Skeletal muscle tissue (tissue), 5 donors: ENCODE results near the gene GON4L. TPM values are rescaled to one million over a fixed set of nuclear protein-coding genes. Genes with fewer than 3 reads are reported as not detected.
"Not testable (repeated sequence)": the region's sequence is repeated elsewhere in the genome, so short reads cannot be mapped to it uniquely, and the experiment has no call there.

Experiments used
- H3K27ac ChIP-seq: one replicate; pipeline ENCODE4 v1.7.0; 2013; ENCODE audit warnings: mild to moderate bottlenecking, low read depth, low read length, inconsistent platforms
- H3K27me3 ChIP-seq, 3 donors: one replicate each; pipeline ENCODE4 v1.7.0; 2013; ENCODE audit warnings: low read length in 3 of 3; ENCODE audit not compliant: control insufficient read depth in 3 of 3, insufficient read depth in 3 of 3
- H3K36me3 ChIP-seq, 3 donors: one replicate each; pipeline ENCODE4 v1.7.0; 2013; ENCODE audit warnings: low read length in 3 of 3; ENCODE audit not compliant: control insufficient read depth in 3 of 3, insufficient read depth in 3 of 3
- H3K4me1 ChIP-seq, 3 donors: one replicate each; pipeline ENCODE4 v1.7.0; 2013; ENCODE audit warnings: low read length in 3 of 3, mild to moderate bottlenecking in 3 of 3; ENCODE audit not compliant: control insufficient read depth in 3 of 3, insufficient read depth in 3 of 3
- H3K4me3 ChIP-seq, 3 donors: one replicate each; pipeline ENCODE4 v1.7.0; 2013; ENCODE audit warnings: low read length in 3 of 3
- H3K9ac ChIP-seq, 3 donors: one replicate each; pipeline ENCODE4 v1.7.0; 2013; ENCODE audit warnings: low read length in 3 of 3, mild to moderate bottlenecking in 3 of 3, moderate library complexity in 2 of 3, low read depth in 1 of 3
- H3K9me3 ChIP-seq, 3 donors: one replicate each; pipeline ENCODE4 v1.7.0; 2013; ENCODE audit warnings: low read length in 3 of 3; ENCODE audit not compliant: control insufficient read depth in 3 of 3
- small RNA-seq: library from RNA; depleted of rRNA; stranded (forward); fragments of <200 nt; gene quantifications from one replicate; pipeline ENCODE3, GENCODE V24; 2014
- total RNA-seq: library from RNA; depleted of rRNA; stranded (reverse); fragments of >200 nt; gene quantifications from one replicate; pipeline ENCODE4 v1.2.3, GENCODE V29; 2014
- donor health status: Osteomylitis.

GON4L gene
- total RNA-seq, 1 donor from 2014 or later: 32.9 TPM

GRCh38 chr1:155709391-155709790 lies 147.6 kb downstream of the GON4L start:
- Histone ChIP-seq H3K27me3 (no peaks in the 10 kb centered on the region), H3K36me3 (peaks cover 0 to 4% (median 0%) of the 10 kb centered on the region in 3 donors), H3K9ac (no peak overlapping the region), H3K27ac (no peak overlapping the region), H3K4me3 (no peak overlapping the region), H3K9me3 (no peaks in the 10 kb centered on the region), H3K4me1 (no peaks in the 10 kb centered on the region)

GRCh38 chr1:155706139-155706538 lies 150.9 kb downstream of the GON4L start:
- Histone ChIP-seq H3K9ac (no peak overlapping the region), H3K27me3 (no peaks in the 10 kb centered on the region), H3K36me3 (peaks cover 0 to 4% (median 0%) of the 10 kb centered on the region in 3 donors), H3K27ac (no peak overlapping the region), H3K9me3 (no peaks in the 10 kb centered on the region), H3K4me1 (no peaks in the 10 kb centered on the region), H3K4me3 (no peak overlapping the region)

- H3K27ac ChIP-seq, H3K9ac ChIP-seq, H3K9me3 ChIP-seq, H3K4me1 ChIP-seq, H3K27me3 ChIP-seq, H3K4me3 ChIP-seq, H3K36me3 ChIP-seq: not testable (repeated sequence)
Observed at GRCh38 chr1:155704414-155704813, 152.6 kb downstream of the GON4L start.

GRCh38 chr1:155703216-155703615 lies 153.8 kb downstream of the GON4L start:
- no peaks in the 10 kb centered on the region for H3K36me3 ChIP-seq
- H3K27me3 ChIP-seq: no peaks in the 10 kb centered on the region
- no peak overlapping the region for H3K9ac ChIP-seq
- H3K9me3 ChIP-seq: no peaks in the 10 kb centered on the region
- H3K4me1 ChIP-seq: no peaks in the 10 kb centered on the region
- no peak overlapping the region for H3K27ac ChIP-seq
- H3K4me3 ChIP-seq: no peak overlapping the region

GRCh38 chr1:155701675-155702074 lies 155.3 kb downstream of the GON4L start:
- H3K27me3 ChIP-seq, H3K9me3 ChIP-seq, H3K4me3 ChIP-seq, H3K4me1 ChIP-seq, H3K9ac ChIP-seq, H3K27ac ChIP-seq, H3K36me3 ChIP-seq: not testable (repeated sequence)

Small RNA genes within 50 kb of the gene (small RNA-seq; reads per million reads assigned to genes)
- not detected for gene RF00015

Other genes starting within 250 kb of the GON4L start
- gene MSTO1, start 247.0 kb downstream of the GON4L start, total RNA-seq: 16.2 TPM
- gene YY1AP1, start 168.4 kb downstream of the GON4L start, total RNA-seq: 358 TPM
- gene DAP3, start 168.1 kb downstream of the GON4L start, total RNA-seq: 63.7 TPM
- 10.4 TPM for gene SYT11, start 2.4 kb upstream of the GON4L start, total RNA-seq
- gene RIT1, start 54.1 kb upstream of the GON4L start, total RNA-seq: 21.4 TPM
- 26.6 TPM for gene KHDC4, start 77.2 kb upstream of the GON4L start, total RNA-seq
- gene RXFP4, start 84.4 kb upstream of the GON4L start, total RNA-seq: not detected
- gene ARHGEF2, start 121.3 kb upstream of the GON4L start, total RNA-seq: 135 TPM
- 276 TPM for gene SSR2, start 163.7 kb upstream of the GON4L start, total RNA-seq
- gene UBQLN4, start 196.6 kb upstream of the GON4L start, total RNA-seq: 15.7 TPM
- gene LAMTOR2, start 197.6 kb upstream of the GON4L start, total RNA-seq: 35.0 TPM
- gene RAB25, start 203.9 kb upstream of the GON4L start, total RNA-seq: not detected
- gene MEX3A, start 225.3 kb upstream of the GON4L start, total RNA-seq: 6.8 TPM